ENCODE results near the gene XPO5. TPM values are rescaled to one million over a fixed set of nuclear protein-coding genes. Genes with fewer than 3 reads are reported as not detected.

Gene XPO5
- total RNA-seq, 1 experiment from 2014 or later = 114 TPM

DNA sequence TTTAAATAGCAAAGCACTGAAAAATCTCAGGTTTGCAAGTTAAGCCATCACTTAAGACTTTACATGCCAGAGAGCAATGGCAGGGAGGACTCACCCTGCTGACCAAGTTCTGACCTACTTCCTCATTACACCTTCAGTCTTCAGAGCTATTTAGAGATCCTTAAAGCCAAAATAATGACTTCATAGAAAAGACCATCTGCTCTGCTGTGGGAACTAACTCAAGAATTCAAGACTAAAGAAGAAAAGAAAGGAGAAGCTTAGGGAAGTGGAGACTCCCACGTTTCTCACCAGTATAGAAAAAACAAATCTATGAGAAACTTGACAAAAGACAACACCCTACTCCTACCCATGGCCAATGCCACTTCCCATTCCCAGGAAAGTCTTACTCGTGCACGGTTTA lies 28.6 kb downstream of the XPO5 start:
- DNase-seq = no peak
- H3K9me3 Mint-ChIP-seq = no peaks in the 10 kb centered on the region
- WGBS (ENCODE audit: extremely low coverage, insufficient read length, low lambda C conversion rate) = no CpG with 5 or more reads among the region's 3 CpGs
- Histone ChIP-seq H3K23ac (ENCODE audit: insufficient read length, low read depth, low read length) (no peak overlapping the region), H3T11ph (ENCODE audit: low read length) (no peak overlapping the region), H3K9me3 (ENCODE audit: control insufficient read depth, low read depth, low read length) (no peaks in the 10 kb centered on the region), H2BK120ac (ENCODE audit: low read depth, low read length, poor library complexity, severe bottlenecking) (no peak overlapping the region), H3K79me1 (ENCODE audit: insufficient read depth, low read depth, low read length, poor library complexity, severe bottlenecking) (no peaks in the 10 kb centered on the region), H3K14ac (ENCODE audit: insufficient read depth, low read length) (no peak overlapping the region), H3K27me3 (ENCODE audit: insufficient read depth, low read length) (no peaks in the 10 kb centered on the region; the same call in 1 of the 2 replicates), H4K5ac (ENCODE audit: insufficient read length, low read depth, low read length) (no peak overlapping the region), H2AK5ac (ENCODE audit: insufficient read length, low read length) (no peak overlapping the region), H4K91ac (ENCODE audit: insufficient read length, low read depth, low read length) (no peak overlapping the region), H4K20me1 (ENCODE audit: control insufficient read depth, insufficient read depth, insufficient read length) (no peaks in the 10 kb centered on the region), H3K23me2 (ENCODE audit: insufficient read length, low read depth, low read length, poor library complexity, severe bottlenecking) (no peaks in the 10 kb centered on the region), H3K4me1 (ENCODE audit: insufficient read depth, low read length) (no peaks in the 10 kb centered on the region), H3K4me2 (ENCODE audit: insufficient read depth, insufficient read length, low read length) (no peak overlapping the region), H2BK15ac (ENCODE audit: low read depth, low read length) (no peak overlapping the region), H2BK20ac (ENCODE audit: low read depth, low read length, poor library complexity, severe bottlenecking) (no peak overlapping the region), H3K27ac (ENCODE audit: insufficient read length, low read depth, low read length) (no peak overlapping the region), H3K56ac (ENCODE audit: insufficient read length, low read depth, low read length) (no peak overlapping the region), H2BK12ac (ENCODE audit: insufficient read length, low read depth, low read length) (no peak overlapping the region), H2BK5ac (ENCODE audit: insufficient read length, low read length) (no peak overlapping the region), H2AFZ (ENCODE audit: low read length) (no peak overlapping the region), H3K18ac (ENCODE audit: insufficient read length, low read depth, low read length) (no peak overlapping the region), H4K8ac (replicated peaks; ENCODE audit: insufficient read length, low read depth, low read length) (no peak overlapping the region), H3K9ac (ENCODE audit: extremely low read depth, insufficient read length, low read length) (no peak overlapping the region), H3K4ac (ENCODE audit: low read depth, low read length) (no peak overlapping the region), H3K79me2 (ENCODE audit: insufficient read depth, low read length) (no peaks in the 10 kb centered on the region)
- H3K4me1 Mint-ChIP-seq = no peaks in the 10 kb centered on the region
- H3K27ac Mint-ChIP-seq = no peak overlapping the region
- no peak overlapping the region for H3K4me3 Mint-ChIP-seq
- TF ChIP-seq, protein P1, sequence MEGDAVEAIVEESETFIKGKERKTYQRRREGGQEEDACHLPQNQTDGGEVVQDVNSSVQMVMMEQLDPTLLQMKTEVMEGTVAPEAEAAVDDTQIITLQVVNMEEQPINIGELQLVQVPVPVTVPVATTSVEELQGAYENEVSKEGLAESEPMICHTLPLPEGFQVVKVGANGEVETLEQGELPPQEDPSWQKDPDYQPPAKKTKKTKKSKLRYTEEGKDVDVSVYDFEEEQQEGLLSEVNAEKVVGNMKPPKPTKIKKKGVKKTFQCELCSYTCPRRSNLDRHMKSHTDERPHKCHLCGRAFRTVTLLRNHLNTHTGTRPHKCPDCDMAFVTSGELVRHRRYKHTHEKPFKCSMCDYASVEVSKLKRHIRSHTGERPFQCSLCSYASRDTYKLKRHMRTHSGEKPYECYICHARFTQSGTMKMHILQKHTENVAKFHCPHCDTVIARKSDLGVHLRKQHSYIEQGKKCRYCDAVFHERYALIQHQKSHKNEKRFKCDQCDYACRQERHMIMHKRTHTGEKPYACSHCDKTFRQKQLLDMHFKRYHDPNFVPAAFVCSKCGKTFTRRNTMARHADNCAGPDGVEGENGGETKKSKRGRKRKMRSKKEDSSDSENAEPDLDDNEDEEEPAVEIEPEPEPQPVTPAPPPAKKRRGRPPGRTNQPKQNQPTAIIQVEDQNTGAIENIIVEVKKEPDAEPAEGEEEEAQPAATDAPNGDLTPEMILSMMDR (conservative IDR thresholded peaks at IDR 0.05) = no peak
- no peaks in the 10 kb centered on the region for H3K27me3 Mint-ChIP-seq (ENCODE audit: low read depth)
- H3K36me3 Mint-ChIP-seq (ENCODE audit: insufficient read depth in 1 of 3, low read depth in 3 of 3) = peaks cover 50 to 88% (median 73%) of the 10 kb centered on the region in 3 experiments; a peak in 6 of 7 replicates
